ENCODE measurements around the gene TBC1D30.
"Not testable (repeated sequence)": the region's sequence is repeated elsewhere in the genome, so short reads cannot be mapped to it uniquely, and the experiment has no call there.

TBC1D30 gene

GRCh38 chr12:64802180-64802775 is 22.2 kb upstream of the TBC1D30 start:
- not testable (repeated sequence) for H3K27ac ChIP-seq (ENCODE audit: low read depth, low read length); H3K9me2 ChIP-seq (replicated peaks; ENCODE audit: control insufficient read depth, low read length); H4K20me1 ChIP-seq (ENCODE audit: control insufficient read depth, insufficient read depth, low read depth, low read length); H3K9me3 ChIP-seq (ENCODE audit: control insufficient read depth, insufficient read depth, low read length); H3K79me2 ChIP-seq (ENCODE audit: control insufficient read depth, low read length); H3K36me3 ChIP-seq (ENCODE audit: control insufficient read depth, low read length); H3K4me2 ChIP-seq (ENCODE audit: low read length); H3K4me1 ChIP-seq (ENCODE audit: control insufficient read depth, low read length); H3F3A ChIP-seq (ENCODE audit: control insufficient read depth, insufficient read depth); H3K4me3 ChIP-seq (ENCODE audit: low read length)
- H3K27me3 ChIP-seq (ENCODE audit: control insufficient read depth, low read length) = peaks cover 27% of the 10 kb centered on the region
- TF ChIP-seq, protein P1, sequence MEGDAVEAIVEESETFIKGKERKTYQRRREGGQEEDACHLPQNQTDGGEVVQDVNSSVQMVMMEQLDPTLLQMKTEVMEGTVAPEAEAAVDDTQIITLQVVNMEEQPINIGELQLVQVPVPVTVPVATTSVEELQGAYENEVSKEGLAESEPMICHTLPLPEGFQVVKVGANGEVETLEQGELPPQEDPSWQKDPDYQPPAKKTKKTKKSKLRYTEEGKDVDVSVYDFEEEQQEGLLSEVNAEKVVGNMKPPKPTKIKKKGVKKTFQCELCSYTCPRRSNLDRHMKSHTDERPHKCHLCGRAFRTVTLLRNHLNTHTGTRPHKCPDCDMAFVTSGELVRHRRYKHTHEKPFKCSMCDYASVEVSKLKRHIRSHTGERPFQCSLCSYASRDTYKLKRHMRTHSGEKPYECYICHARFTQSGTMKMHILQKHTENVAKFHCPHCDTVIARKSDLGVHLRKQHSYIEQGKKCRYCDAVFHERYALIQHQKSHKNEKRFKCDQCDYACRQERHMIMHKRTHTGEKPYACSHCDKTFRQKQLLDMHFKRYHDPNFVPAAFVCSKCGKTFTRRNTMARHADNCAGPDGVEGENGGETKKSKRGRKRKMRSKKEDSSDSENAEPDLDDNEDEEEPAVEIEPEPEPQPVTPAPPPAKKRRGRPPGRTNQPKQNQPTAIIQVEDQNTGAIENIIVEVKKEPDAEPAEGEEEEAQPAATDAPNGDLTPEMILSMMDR (IDR thresholded peaks at IDR 0.05; ENCODE audit: low read depth, low read length, poor library complexity, severe bottlenecking) = peak; percentile 75

DNA sequence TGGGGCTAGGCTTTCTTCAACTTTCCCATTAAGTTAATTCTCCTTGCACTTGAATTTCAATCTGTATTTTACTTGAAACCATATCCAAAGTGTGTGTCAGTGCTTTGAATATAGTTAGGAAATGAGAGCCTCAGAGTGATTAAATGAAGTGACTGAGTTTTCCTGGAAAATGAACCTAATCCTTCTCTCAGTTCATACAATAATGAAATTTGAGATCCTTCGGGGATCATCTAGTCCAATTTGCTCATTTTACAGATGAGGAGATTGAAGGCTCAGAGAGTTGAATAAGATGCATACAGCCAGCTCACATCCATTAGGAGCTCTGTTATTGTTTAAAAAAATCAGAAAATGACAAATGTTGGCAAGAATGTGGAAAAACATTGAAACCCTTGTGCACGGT is 18.3 kb upstream of the TBC1D30 start:
- Histone ChIP-seq H4K20me1 (ENCODE audit: control insufficient read depth, insufficient read depth, low read depth, low read length) (peaks cover 4% of the 10 kb centered on the region; the same call in 1 of the 2 replicates), H3K27me3 (ENCODE audit: control insufficient read depth, low read length) (peaks cover 3% of the 10 kb centered on the region; the same call in 1 of the 2 replicates), H3K4me1 (ENCODE audit: control insufficient read depth, low read length) (peaks cover 3% of the 10 kb centered on the region; the same call in 1 of the 2 replicates), H3F3A (ENCODE audit: control insufficient read depth, insufficient read depth) (no peaks in the 10 kb centered on the region), H3K4me2 (ENCODE audit: low read length) (no peak overlapping the region), H3K4me3 (ENCODE audit: low read length) (no peak overlapping the region), H3K9me3 (ENCODE audit: control insufficient read depth, insufficient read depth, low read length) (no peaks in the 10 kb centered on the region), H3K79me2 (ENCODE audit: control insufficient read depth, low read length) (no peaks in the 10 kb centered on the region), H3K9me2 (replicated peaks; ENCODE audit: control insufficient read depth, low read length) (no peaks in the 10 kb centered on the region), H3K27ac (ENCODE audit: low read depth, low read length) (no peak overlapping the region), H3K36me3 (ENCODE audit: control insufficient read depth, low read length) (no peaks in the 10 kb centered on the region)
- TF ChIP-seq EZH2phosphoT487 (IDR thresholded peaks at IDR 0.05; ENCODE audit: borderline replicate concordance, low read length) = no peak
- TF ChIP-seq, protein P1 (IDR thresholded peaks at IDR 0.05; ENCODE audit: low read depth, low read length, poor library complexity, severe bottlenecking) = no peak

- Histone ChIP-seq H4K20me1 (ENCODE audit: control insufficient read depth, insufficient read depth, low read depth, low read length) (peaks cover under 1% of the 10 kb centered on the region; the same call in 1 of the 2 replicates), H3K27ac (ENCODE audit: low read depth, low read length) (no peak overlapping the region), H3K9me2 (replicated peaks; ENCODE audit: control insufficient read depth, low read length) (no peaks in the 10 kb centered on the region), H3K4me3 (ENCODE audit: low read length) (no peak overlapping the region), H3K79me2 (ENCODE audit: control insufficient read depth, low read length) (no peaks in the 10 kb centered on the region), H3K9me3 (ENCODE audit: control insufficient read depth, insufficient read depth, low read length) (no peaks in the 10 kb centered on the region), H3K4me1 (ENCODE audit: control insufficient read depth, low read length) (peaks cover 3% of the 10 kb centered on the region; the same call in 1 of the 2 replicates), H3K4me2 (ENCODE audit: low read length) (no peak overlapping the region), H3F3A (ENCODE audit: control insufficient read depth, insufficient read depth) (no peaks in the 10 kb centered on the region), H3K27me3 (ENCODE audit: control insufficient read depth, low read length) (peaks cover 2% of the 10 kb centered on the region; the same call in 1 of the 2 replicates), H3K36me3 (ENCODE audit: control insufficient read depth, low read length) (no peaks in the 10 kb centered on the region)
- TF ChIP-seq, protein P1 (IDR thresholded peaks at IDR 0.05; ENCODE audit: low read depth, low read length, poor library complexity, severe bottlenecking) = no peak
- TF ChIP-seq EZH2phosphoT487 (IDR thresholded peaks at IDR 0.05; ENCODE audit: borderline replicate concordance, low read length) = no peak
Measured at GRCh38 chr12:64806593-64807460, 17.6 kb upstream of the TBC1D30 start.

All from DOHH2 (cell line).